SK-N-DZ (cell line): ENCODE data around the gene FAM193B.
"Not testable (repeated sequence)": the region's sequence is repeated elsewhere in the genome, so short reads cannot be mapped to it uniquely, and the experiment has no call there.

Experiments
- DNase-seq: peaks from one replicate; pipeline ENCODE4 v3.0.0-alpha.2; 2015; ENCODE audit warnings: low spot score

Gene FAM193B

GRCh38 chr5:177578316-177578715 lies 24.0 kb upstream of the FAM193B start:
- no peak for DNase-seq

GRCh38 chr5:177576169-177576568 lies 21.8 kb upstream of the FAM193B start:
- DNase-seq = no peak

- DNase-seq = no peak
These were observed 21.1 kb upstream of the FAM193B start for GRCh38 chr5:177575488-177575887.

DNA sequence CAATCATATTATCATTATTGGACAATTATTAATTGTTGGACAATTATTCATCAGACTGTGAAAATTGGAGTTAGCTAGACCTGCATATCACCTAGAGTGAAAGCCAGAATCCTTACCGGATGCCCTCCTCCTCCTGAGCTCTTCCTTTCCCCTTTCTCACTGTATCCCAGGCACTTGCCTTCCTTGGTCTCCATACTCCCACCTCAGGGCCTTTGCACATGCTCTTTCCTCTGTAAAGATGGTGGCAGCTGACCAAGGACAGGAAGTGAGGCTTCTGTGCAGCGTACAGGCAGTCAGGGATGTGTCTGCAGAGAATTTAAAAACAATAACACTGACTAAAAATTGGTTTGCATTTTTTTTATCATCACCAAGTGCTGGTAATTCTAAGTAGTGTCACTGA lies 15.5 kb upstream of the FAM193B start:
- DNase-seq = no peak

DNA sequence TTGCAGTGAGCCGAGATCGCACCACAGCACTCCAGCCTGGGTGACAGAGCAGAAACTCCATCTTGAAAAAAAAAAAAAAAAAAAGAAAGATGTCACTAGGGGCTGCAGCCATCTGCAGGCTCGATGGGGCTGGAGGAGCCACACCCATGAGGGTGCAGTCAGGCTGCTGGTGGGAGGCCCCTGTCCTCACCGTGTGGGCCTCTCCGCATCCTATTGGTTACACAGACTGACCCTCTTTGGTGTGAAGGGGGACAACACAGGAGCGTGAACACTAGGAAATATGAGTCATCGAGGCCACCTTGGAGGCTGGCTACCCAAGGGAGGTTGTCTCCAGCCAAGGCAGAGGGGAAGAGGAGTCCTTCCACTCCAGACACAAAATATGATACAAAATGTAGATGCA lies 14.0 kb upstream of the FAM193B start:
- DNase-seq = no peak

DNA sequence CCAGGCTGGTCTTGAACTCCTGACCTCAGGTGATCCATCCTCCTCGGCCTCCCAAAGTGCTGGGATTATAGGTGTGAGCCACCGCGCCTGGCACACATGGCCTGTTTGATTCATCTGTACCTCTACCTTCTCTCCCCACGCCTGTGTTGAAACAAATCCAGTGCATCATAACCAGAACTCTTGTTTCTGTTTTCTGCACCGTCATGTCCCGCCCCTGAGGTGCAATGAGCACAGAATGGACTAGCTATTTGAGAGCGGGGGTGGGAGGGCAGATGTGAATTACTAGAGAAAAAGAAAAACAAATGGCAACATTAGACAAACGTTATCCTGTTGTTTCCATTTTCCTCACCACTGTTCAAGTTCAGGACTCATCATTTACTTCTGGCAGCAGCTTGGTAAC lies 10.7 kb upstream of the FAM193B start:
- no peak for DNase-seq

GRCh38 chr5:177559446-177559941 lies 5.1 kb upstream of the FAM193B start:
- not testable (repeated sequence) for DNase-seq

DNA sequence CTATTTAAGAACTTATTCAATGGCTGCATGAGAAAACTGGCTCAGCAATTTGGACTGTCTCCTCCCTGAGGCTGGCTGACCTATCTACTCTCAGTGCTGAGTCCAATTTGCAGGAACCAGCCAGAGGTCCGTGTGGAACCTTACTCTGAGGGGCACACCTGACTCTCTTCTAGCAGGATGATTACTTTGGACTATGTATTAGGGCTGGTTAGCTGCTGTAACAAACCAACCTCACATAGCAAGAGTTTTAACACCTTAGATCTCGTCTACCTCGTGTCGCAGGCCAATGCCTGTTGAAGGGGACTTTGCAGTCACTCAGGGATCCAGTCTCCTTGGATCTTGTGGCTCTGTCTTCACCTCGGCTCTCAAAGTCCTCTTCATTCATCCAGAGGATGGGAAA lies 3.4 kb upstream of the FAM193B start:
- no peak for DNase-seq

DNA sequence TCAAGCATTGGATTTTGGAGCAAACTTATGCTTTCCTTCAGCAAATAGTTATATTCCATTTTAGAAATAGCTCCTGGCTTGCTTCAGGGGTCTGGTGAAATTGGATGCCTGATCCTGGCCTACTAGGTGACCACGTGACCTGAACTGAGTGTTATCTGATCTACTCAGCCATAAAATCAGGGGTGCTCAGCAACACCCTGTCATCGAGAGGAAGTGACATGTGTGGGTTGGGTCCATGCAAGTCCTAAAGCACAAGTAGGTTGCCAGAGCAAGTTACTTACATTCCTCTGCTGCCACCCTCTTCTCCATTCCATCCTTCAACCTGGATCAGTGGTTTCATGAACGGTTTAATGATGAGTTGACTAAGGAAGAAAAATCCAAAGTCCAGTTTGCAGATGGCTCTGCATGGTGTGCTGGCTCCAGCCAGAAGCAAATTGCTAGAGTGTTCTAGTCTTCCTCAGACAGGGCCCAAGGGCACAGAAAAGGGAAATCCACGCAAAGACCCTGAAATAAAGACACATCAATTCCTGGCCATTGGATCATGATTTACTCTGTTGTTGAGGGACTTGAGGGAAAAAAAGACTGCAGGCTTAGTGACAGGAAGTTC lies 2.8 kb upstream of the FAM193B start:
- peak; percentile 56 for DNase-seq

DNA sequence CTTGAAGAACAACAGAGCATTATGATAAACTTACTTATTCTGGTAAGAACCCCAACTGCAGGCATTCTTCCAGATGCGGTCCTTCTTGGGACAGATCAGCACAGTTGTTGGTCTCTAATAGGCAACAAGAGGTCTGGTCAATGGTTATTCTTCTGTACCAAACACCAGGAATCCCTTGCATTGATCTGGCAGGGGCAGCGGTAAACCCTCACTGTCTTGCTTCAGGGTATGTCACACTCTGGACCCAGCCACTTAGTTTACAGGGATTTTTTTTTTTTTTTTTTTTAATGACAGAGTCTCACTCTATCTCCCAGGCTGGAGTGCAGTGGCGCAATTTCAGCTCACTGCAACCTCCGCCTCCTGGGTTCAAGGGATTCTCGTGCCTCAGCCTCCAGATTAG lies 1.3 kb upstream of the FAM193B start:
- DNase-seq = no peak

DNA sequence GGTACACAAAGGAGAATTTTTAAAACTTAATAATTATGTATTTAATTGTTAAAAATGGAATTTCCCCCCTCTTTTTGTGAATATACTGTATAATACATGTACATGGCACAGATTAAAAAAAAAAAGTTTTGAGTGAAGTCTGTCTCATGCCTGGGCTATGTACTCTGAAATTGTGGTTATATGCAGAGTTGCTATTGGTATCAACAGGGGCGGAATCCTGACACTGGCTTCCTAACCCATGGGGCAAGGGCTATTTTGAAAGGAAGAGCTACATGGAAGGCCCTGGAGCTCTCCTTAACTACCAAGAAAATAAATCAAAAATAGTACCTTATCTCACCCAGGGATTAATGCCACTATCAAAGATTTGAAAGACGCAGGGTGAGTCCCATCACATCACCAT lies 865 bp upstream of the FAM193B start:
- no peak for DNase-seq

GRCh38 chr5:177553671-177554429 lies 513 bp downstream of the FAM193B start:
- DNase-seq = no peak

DNA sequence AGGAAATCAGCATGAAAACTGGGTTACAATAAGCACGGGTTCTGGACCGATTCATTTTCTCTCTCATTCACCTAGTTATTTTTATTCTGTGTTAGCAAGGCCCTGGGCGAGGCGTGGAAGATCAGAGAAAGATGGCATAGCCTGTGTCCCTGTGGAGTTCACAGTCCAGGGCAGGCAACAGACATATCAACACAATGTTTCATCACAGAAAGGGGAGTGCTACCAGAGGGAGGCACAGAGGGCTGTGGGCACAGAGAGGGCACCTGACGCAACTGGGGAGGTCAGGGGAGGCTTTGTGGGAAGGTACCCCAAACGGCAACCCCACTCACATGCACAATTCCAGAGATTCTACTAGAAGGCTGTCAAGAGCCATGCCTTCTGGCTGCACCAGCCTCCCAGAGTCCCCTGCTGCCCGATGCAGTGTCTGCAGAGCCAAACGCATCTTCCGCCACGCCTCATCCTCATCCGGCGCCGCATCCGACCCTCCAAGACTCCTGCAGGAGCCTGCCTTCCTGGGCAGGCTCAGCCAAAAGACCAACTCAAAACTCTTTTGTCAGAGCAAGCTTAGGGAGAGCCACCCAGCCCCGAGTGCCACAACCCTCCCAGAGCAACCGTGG lies 1.4 kb downstream of the FAM193B start:
- DNase-seq = no peak

- DNase-seq = no peak
These were observed 4.2 kb downstream of the FAM193B start for GRCh38 chr5:177550122-177550521.

DNA sequence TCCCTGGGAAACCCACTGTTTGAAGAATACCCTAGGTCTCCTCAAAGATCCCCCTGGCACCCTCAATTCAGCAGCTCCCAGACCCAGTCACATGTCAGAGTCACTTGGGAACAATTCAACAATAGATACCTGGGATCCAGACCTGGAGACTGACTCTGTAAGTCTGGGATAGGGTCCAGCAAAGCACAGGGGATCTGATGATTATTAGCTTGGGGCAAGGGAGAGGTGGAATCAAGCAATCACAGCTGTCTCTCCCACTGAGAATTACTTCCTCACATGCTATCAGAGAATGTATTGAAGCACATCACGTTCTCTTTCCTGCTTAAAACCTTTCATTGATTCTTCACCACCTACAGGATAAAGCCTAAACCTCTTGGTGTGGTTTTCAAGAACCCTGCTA lies 5.9 kb downstream of the FAM193B start:
- no peak for DNase-seq

GRCh38 chr5:177547736-177548135 lies 6.6 kb downstream of the FAM193B start:
- DNase-seq = no peak

- no peak for DNase-seq
These were observed 8.1 kb downstream of the FAM193B start for GRCh38 chr5:177546258-177546741.

GRCh38 chr5:177545487-177546257 lies 8.7 kb downstream of the FAM193B start:
- no peak for DNase-seq

- no peak for DNase-seq
These were observed 11.4 kb downstream of the FAM193B start for GRCh38 chr5:177542816-177543465.

- DNase-seq = no peak
These were observed 13.9 kb downstream of the FAM193B start for GRCh38 chr5:177540438-177540837.

DNA sequence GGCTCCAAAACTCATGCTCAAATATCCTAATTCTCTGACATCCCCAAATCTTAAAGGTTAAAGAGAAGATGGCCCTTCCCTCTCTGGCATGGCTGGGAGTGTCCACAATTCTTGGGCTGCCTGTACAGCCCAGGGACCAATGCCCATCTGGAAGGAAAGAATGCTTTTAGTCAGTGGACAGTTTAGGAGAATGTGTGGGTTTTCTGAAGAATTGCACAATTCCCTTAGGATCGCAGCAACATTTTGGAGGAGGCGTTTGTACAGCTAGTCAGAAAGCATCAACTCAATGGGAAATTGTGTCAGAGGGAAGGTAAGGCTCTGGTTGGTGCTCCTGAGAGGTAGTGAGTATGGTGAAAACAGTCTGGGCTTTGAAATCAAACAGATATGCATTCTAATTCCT lies 15.0 kb downstream of the FAM193B start:
- DNase-seq = no peak
